Measurements from ENCODE around the gene MBLAC1. TPM values are rescaled to one million over a fixed set of nuclear protein-coding genes. Genes with fewer than 3 reads are reported as not detected.

Gene MBLAC1
- total RNA-seq, 1 experiment from 2014 or later = 3.2 TPM

GRCh38 chr7:100163871-100164270, 37.1 kb downstream of the MBLAC1 start:
- ChIA-PET POLR2A (no interaction called here), CTCF (interaction anchor here (0.7 to 1.1 kb wide), 3 partner anchors 13 to 130 kb away, joined by 3 to 4 read pairs (median 3); partner anchors contain the start of gene GPC2)
- no peak overlapping the region for H3K27ac Mint-ChIP-seq (ENCODE audit: unreplicated experiment)
- intact Hi-C loops (cut with micrococcal nuclease; ENCODE audit: unreplicated experiment) = no loop called here
- Histone ChIP-seq H3K9me3 (no peaks in the 10 kb centered on the region), H3K27me3 (replicated peaks; ENCODE audit: control insufficient read depth, insufficient read depth, low read length) (no peaks in the 10 kb centered on the region), H3K36me3 (ENCODE audit: control insufficient read depth, insufficient read depth, low read length) (no peaks in the 10 kb centered on the region), H3K4me1 (peaks cover 32% of the 10 kb centered on the region), H3K4me3 (ENCODE audit: low read depth, low read length) (no peak overlapping the region)
- H3K9me3 Mint-ChIP-seq (ENCODE audit: unreplicated experiment) = no peaks in the 10 kb centered on the region
- H3K4me1 Mint-ChIP-seq (ENCODE audit: low read depth, unreplicated experiment) = peaks cover 37% of the 10 kb centered on the region
- no peak for TF ChIP-seq CTCF (IDR thresholded peaks at IDR 0.05; ENCODE audit: insufficient read depth in 1 of 2, low read depth in 1 of 2, low read length in 1 of 2, severe bottlenecking in 1 of 2, unreplicated experiment in 1 of 2)
- no peak overlapping the region for H3K4me3 Mint-ChIP-seq (ENCODE audit: unreplicated experiment)
- H3K36me3 Mint-ChIP-seq (ENCODE audit: insufficient read depth, unreplicated experiment) = peaks cover 15% of the 10 kb centered on the region
- no peaks in the 10 kb centered on the region for H3K27me3 Mint-ChIP-seq (ENCODE audit: insufficient read depth, unreplicated experiment)
- no TSS peak for BruUV-seq (replicated peaks)
- no peak for DNase-seq

DNA sequence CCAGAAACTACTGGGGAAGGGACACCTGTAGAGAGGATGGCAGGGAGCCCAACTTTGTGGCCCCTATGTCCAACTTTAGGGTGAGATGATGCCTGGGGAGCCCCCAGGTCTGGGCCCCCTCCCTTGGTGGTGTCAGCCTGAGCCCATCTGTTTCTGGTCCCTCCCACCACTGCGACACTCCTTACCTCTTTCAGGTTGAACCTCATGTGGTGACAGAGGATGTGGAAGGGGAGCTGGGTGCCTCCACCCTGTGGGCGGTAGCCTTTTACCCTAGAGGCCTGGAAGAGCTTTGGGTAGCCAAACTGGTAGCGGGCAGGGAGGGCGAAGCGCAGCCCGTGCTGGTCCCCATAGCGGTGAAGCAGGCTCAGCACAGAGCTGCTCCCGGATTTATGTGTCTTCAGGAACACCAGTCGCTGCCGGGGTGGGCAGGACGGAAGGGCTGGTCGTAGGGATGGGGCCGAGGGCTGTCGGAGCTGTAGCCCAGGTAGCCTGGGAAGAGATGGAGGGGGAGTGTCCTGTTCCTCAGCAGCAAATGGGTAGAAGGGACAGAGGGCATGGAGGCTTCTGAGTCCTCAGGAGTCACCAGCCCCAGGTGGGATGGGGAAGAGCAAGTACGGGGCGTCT, 39.7 kb downstream of the MBLAC1 start:
- no peaks in the 10 kb centered on the region for H3K27me3 ChIP-seq (replicated peaks; ENCODE audit: control insufficient read depth, insufficient read depth, low read length)
- DNase-seq = no peak
- ChIA-PET POLR2A (interaction anchor here (1.0 kb wide), 1 partner anchor 11 kb away, joined by 3 read pairs; no protein-coding TSS in a partner anchor), CTCF (interaction anchor here (0.9 kb wide), 1 partner anchor 9 kb away, joined by 3 read pairs; no protein-coding TSS in a partner anchor)
- no peaks in the 10 kb centered on the region for H3K36me3 Mint-ChIP-seq (ENCODE audit: insufficient read depth, unreplicated experiment)
- H3K9me3 Mint-ChIP-seq (ENCODE audit: unreplicated experiment) = no peaks in the 10 kb centered on the region
- no peaks in the 10 kb centered on the region for H3K36me3 ChIP-seq (ENCODE audit: control insufficient read depth, insufficient read depth, low read length)
- H3K27ac Mint-ChIP-seq (ENCODE audit: unreplicated experiment) = no peak overlapping the region
- peaks cover 44% of the 10 kb centered on the region for H3K4me1 Mint-ChIP-seq (ENCODE audit: low read depth, unreplicated experiment)
- BruUV-seq (replicated peaks) = no TSS peak
- H3K4me3 Mint-ChIP-seq (ENCODE audit: unreplicated experiment) = peak overlapping the region; percentile 71
- H3K9me3 ChIP-seq = no peaks in the 10 kb centered on the region
- H3K4me3 ChIP-seq (ENCODE audit: low read depth, low read length) = no peak overlapping the region
- H3K4me1 ChIP-seq = peaks cover 32% of the 10 kb centered on the region
- H3K27me3 Mint-ChIP-seq (ENCODE audit: insufficient read depth, unreplicated experiment) = no peaks in the 10 kb centered on the region
- intact Hi-C loops (cut with micrococcal nuclease; ENCODE audit: unreplicated experiment) = no loop called here
- no peak for TF ChIP-seq CTCF (IDR thresholded peaks at IDR 0.05; ENCODE audit: insufficient read depth in 1 of 2, low read depth in 1 of 2, low read length in 1 of 2, severe bottlenecking in 1 of 2, unreplicated experiment in 1 of 2)

GRCh38 chr7:100166970-100167911, 40.5 kb downstream of the MBLAC1 start:
- Mint-ChIP-seq H3K27me3 (ENCODE audit: insufficient read depth, unreplicated experiment) (no peaks in the 10 kb centered on the region), H3K4me3 (ENCODE audit: unreplicated experiment) (peak overlapping the region; percentile 71), H3K27ac (ENCODE audit: unreplicated experiment) (no peak overlapping the region), H3K4me1 (ENCODE audit: low read depth, unreplicated experiment) (peaks cover 44% of the 10 kb centered on the region), H3K36me3 (ENCODE audit: insufficient read depth, unreplicated experiment) (no peaks in the 10 kb centered on the region), H3K9me3 (ENCODE audit: unreplicated experiment) (no peaks in the 10 kb centered on the region)
- POLR2A ChIA-PET = interaction anchor here (1.0 to 1.3 kb wide), 2 partner anchors 9 to 12 kb away, joined by 3 to 5 read pairs; no protein-coding TSS in a partner anchor
- Histone ChIP-seq H3K4me1 (peaks cover 32% of the 10 kb centered on the region), H3K36me3 (ENCODE audit: control insufficient read depth, insufficient read depth, low read length) (no peaks in the 10 kb centered on the region), H3K9me3 (no peaks in the 10 kb centered on the region), H3K27me3 (replicated peaks; ENCODE audit: control insufficient read depth, insufficient read depth, low read length) (no peaks in the 10 kb centered on the region), H3K4me3 (ENCODE audit: low read depth, low read length) (no peak overlapping the region)
- DNase-seq = no peak
- no TSS peak for BruUV-seq (replicated peaks)
- TF ChIP-seq CTCF (IDR thresholded peaks at IDR 0.05; ENCODE audit: insufficient read depth in 1 of 2, low read depth in 1 of 2, low read length in 1 of 2, severe bottlenecking in 1 of 2, unreplicated experiment in 1 of 2) = no peak
- intact Hi-C loops (cut with micrococcal nuclease; ENCODE audit: unreplicated experiment) = no loop called here
- CTCF ChIA-PET = interaction anchor here (0.6 to 1.1 kb wide), 3 partner anchors 10 to 22 kb away, joined by 3 to 7 read pairs (median 4); no protein-coding TSS in a partner anchor
